B cell (primary cell): ENCODE measurements around the gene PLEKHA5.

ENCODE experiments used
- EZH2 ChIP-seq: IDR thresholded peaks from 2 replicates; pipeline ENCODE4 v1.6.1; 2012; ENCODE audit warnings: borderline replicate concordance, low read depth, mild to moderate bottlenecking, moderate library complexity, low read length; ENCODE audit not compliant: insufficient read depth, poor library complexity, severe bottlenecking
- TF ChIP-seq, protein P1 (sequence below): fragments of 200-600 bp; IDR thresholded peaks from one replicate; pipeline ENCODE4 v1.8.0; 2022; ENCODE audit warnings: antibody characterized with exemption, mild to moderate bottlenecking

DNA sequence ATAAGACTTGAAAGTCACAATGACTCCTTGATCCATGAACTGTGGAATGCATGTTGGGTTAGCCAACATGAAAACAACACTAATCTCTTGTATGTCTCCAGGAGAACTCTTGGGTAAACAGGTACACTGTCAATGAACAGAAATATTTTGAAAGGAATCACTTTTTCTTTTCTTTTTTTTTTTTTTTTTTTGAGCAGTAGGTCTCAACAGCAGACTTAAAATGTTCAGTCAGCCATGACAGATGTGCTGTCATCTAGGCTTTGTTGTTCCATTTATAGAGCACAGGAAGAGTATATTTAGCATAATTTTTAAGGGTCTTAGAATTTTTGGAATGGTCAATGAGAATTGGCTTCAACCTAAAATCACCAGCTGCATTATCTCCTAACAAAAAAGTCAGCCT lies 2.3 kb upstream of the PLEKHA5 start:
- TF ChIP-seq, protein P1, sequence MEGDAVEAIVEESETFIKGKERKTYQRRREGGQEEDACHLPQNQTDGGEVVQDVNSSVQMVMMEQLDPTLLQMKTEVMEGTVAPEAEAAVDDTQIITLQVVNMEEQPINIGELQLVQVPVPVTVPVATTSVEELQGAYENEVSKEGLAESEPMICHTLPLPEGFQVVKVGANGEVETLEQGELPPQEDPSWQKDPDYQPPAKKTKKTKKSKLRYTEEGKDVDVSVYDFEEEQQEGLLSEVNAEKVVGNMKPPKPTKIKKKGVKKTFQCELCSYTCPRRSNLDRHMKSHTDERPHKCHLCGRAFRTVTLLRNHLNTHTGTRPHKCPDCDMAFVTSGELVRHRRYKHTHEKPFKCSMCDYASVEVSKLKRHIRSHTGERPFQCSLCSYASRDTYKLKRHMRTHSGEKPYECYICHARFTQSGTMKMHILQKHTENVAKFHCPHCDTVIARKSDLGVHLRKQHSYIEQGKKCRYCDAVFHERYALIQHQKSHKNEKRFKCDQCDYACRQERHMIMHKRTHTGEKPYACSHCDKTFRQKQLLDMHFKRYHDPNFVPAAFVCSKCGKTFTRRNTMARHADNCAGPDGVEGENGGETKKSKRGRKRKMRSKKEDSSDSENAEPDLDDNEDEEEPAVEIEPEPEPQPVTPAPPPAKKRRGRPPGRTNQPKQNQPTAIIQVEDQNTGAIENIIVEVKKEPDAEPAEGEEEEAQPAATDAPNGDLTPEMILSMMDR = no peak
- TF ChIP-seq EZH2 = no peak
